HCEC 1CT (cell line): ENCODE measurements around the gene MRTO4.
A peak's percentile ranks its signal among the peaks of the same experiment; 100 is the strongest.
"Not testable (repeated sequence)": the region's sequence is repeated elsewhere in the genome, so short reads cannot be mapped to it uniquely, and the experiment has no call there.

ENCODE experiments used
- DNase-seq: peaks from one replicate; pipeline ENCODE4 v3.0.0-alpha.2; 2017

Gene MRTO4

GRCh38 chr1:19273106-19273843 is 21.7 kb downstream of the MRTO4 start:
- no peak for DNase-seq

GRCh38 chr1:19273844-19274531 is 22.4 kb downstream of the MRTO4 start:
- DNase-seq, result not testable (repeated sequence)

GRCh38 chr1:19274636-19275035 is 23.0 kb downstream of the MRTO4 start:
- DNase-seq, result no peak

GRCh38 chr1:19283891-19284290 is 32.3 kb downstream of the MRTO4 start:
- DNase-seq, result no peak

GRCh38 chr1:19284881-19285280 is 33.3 kb downstream of the MRTO4 start:
- DNase-seq, result no peak

GRCh38 chr1:19285366-19285765 is 33.8 kb downstream of the MRTO4 start:
- DNase-seq, result not testable (repeated sequence)

GRCh38 chr1:19285807-19286206 is 34.2 kb downstream of the MRTO4 start:
- DNase-seq, result not testable (repeated sequence)

GRCh38 chr1:19287436-19288185 is 36.0 kb downstream of the MRTO4 start:
- no peak for DNase-seq

- DNase-seq, result not testable (repeated sequence)
These were observed 37.0 kb downstream of the MRTO4 start, which contains the start of gene AKR7A3 for GRCh38 chr1:19288324-19289241. Gene AKR7A3, minus strand, starts transcription at chr1:19288770. Its CDS starts 61 bp downstream, at chr1:19288709.

GRCh38 chr1:19289244-19289643 is 37.6 kb downstream of the MRTO4 start:
- no peak for DNase-seq

GRCh38 chr1:19294638-19295037 is 43.0 kb downstream of the MRTO4 start:
- no peak for DNase-seq

GRCh38 chr1:19300211-19300610 is 48.6 kb downstream of the MRTO4 start:
- DNase-seq, result no peak

- not testable (repeated sequence) for DNase-seq
These were observed 52.5 kb downstream of the MRTO4 start for GRCh38 chr1:19304081-19304480.

GRCh38 chr1:19305880-19306279 is 54.3 kb downstream of the MRTO4 start:
- no peak for DNase-seq

- no peak for DNase-seq
These were observed 55.3 kb downstream of the MRTO4 start for GRCh38 chr1:19306941-19307340.

- DNase-seq, result no peak
These were observed 56.3 kb downstream of the MRTO4 start for GRCh38 chr1:19307794-19308508.

GRCh38 chr1:19308509-19308907 is 56.9 kb downstream of the MRTO4 start:
- no peak for DNase-seq

- DNase-seq, result peak; percentile 59
These were observed 57.7 kb downstream of the MRTO4 start for GRCh38 chr1:19309123-19309813.
